Measurements from ENCODE around the gene OR7A17.

OR7A17 gene
- total RNA-seq: 0 reads per million in 2 experiments

DNA sequence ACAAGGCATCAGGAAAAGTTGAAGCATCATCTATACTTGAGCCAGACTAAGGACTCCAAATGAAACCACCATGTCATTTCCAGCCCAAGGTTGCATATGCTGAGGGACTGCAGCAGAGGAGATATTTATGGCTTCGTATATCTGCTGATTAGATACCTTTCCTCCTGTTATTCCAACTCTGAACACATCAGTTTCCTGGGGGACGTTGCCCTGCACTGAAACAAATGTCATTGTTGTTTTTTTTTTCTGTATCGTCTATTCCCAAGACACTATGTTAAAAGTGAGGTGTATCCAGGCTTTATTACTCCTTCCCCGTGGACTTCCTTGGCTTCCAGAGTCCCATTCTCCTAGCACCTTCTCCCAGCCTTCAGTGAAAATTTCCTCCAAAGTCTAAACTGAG lies at the start of gene OR7A17:
Gene OR7A17, minus strand, starts transcription at position 101 of the 400 bp plus-strand sequence. CDS start 4,777 bp downstream, outside the sequence.
- DNase-seq (ENCODE audit: low read depth): no peak

DNA sequence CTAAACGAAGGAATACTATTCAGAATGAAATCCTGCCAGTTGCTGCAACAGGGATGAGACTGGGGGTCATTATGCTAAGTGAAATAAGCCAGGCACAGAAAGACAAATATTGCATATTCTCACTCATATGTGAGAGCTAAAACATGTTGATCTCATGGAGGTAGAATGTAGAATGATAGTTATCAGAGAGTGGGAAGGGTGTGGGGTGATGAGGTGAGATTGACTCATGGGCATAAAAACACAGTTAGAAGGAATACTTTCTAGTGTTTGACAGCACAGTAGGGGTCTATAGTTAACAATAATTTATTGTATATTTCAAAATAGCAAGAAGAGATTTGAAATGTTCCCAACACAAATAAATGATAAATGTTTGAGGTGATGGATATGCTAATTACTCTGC lies 47.6 kb upstream of the OR7A17 start:
- DNase-seq (ENCODE audit: low read depth): no peak

DNA sequence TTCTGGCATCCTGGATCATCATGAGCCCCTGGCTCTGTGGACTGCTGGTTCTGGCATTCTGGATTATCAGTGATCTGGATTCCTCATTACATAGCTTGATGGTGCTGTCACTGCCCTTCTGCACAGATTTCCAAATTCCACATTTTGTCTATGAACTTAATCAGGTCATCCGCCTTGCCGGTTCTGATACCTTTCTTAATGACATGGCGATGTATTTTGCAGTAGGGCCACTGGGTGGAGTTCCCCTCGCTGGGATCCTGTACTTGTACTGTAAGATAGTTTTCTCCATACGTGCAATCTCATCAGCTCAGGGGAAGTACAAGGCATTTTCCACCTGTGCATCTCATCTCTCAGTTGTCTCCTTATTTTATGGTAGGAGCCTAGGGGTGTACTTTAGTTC lies 30.9 kb upstream of the OR7A17 start:
- no peak for DNase-seq (ENCODE audit: low read depth)

DNA sequence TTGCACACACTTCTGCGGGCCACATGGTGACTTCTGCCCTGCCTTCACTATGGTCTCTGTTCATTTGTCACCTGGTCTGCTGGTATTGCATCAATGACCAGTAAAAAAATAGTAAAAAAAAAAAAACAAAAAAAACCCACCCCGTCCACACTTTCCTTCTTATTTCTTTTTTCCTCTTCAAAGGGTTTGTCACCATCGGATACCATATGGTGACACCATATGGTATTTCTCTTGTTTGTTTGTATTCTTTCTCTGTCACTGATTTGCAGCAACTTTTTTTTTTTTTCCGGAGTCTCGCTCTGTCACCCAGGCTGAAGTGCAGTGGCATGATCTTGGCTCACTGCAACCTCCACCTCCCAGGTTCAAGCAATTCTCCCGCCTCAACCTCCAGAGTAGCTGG lies 29.2 kb upstream of the OR7A17 start:
- DNase-seq (ENCODE audit: low read depth): no peak

DNA sequence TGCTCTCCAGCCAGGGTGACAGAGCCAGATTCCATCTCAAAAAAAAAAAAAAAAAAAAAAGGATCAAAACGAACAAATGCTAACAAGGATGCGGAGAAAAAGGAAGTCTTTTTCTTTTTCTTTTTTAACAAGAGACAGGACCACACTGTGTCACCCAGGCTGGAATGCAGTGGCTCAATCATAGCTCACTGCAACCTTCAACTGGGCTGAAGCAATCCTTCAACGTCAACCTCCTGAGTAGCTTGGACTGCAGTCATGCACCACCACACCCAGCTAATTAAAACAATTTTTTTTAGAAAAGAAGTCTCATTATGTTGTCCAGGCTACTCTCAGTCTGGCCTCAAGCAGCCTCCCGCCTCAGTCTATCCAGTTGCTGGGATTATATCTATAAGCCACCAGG lies 20.8 kb upstream of the OR7A17 start:
- DNase-seq (ENCODE audit: low read depth): no peak

DNA sequence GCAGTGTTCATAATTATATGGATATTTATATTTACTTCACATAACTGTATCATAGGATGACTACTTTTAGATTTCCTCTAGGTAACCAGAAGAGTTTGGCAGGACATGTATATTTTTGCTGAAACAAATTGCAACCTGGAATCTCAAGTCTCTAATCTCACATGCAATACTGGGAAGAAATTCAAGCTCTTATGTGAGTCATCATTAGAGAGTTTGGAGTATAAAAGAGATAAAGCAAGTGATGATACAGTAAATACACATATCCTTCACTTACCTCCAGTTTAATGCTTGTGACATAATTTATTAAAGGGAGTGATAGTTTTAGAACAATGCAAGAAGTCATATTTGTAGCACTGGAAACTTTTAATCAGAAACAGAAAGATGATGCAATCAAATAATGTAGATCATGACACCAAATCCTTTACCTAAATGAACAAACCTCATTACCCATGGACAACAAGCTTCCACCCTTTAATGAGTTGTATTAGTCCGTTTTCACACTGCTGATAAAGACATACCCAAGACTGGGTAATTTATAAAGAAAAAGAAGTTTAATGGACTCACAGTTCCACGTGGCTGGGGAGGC lies 15.8 kb upstream of the OR7A17 start:
- no peak for DNase-seq (ENCODE audit: low read depth)

DNA sequence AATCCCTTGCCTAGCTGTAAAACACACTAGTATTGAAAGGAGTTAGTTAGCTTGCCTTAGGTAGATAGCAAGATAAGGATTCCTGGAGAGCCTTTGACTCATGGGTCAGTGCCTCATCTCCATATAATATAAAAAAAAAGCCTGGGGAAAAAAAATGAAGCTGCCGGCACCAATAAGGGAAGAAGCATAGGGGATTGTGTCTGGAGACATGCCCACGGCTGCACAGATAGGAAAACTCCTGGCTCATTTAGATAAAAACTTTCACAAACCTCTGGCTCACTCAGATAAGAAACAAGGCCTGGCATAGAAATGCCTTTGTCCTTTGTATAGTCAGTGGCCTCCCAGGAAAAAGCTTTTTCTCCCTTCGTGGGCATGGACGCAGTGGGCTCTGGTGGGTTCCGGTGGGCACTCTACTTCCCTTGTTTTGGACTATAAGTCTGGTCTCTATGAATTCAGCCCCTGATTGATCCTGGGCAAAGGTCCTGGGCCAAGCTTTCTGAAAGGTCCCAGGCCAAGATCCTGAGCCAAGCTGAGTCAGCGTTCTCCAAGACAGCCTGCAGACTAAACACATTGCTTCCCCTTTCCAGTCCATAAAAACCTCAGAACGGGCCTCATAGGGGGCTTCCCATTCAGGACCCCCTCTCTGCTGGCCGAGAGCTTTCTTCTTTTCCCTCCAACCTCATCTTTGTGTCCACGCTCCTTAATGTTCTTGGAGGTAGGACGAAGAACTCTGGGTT lies 4.9 kb upstream of the OR7A17 start:
- DNase-seq (ENCODE audit: low read depth): no peak

DNA sequence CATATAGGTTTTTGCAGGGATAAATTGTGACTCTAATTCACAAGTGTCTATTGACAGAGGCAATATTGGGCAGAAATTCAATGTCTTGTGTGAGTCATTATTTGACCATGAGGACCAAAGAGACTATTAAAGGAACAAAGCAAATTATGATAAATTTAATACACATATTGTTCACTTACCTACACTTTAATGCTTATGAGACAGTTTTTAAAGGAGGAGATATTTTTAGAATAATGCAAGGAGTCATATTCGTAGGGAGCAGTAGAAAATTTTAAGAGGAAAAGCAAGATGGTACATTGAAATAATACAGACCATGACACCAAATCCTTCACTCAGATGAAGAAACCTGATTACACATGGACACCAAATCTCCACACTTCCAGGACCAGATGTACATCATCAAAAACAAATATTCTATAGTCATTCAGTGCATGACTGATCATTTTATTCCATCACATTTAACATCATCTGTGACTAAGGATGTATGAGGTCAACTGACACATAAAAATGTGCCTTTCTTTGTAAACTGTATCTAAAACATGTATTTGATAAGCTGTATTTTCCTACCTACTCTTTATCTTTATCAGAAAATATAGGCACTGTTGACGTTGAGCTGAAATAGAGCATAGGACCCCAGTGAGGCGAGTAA lies 4.2 kb upstream of the OR7A17 start:
- DNase-seq (ENCODE audit: low read depth): no peak

DNA sequence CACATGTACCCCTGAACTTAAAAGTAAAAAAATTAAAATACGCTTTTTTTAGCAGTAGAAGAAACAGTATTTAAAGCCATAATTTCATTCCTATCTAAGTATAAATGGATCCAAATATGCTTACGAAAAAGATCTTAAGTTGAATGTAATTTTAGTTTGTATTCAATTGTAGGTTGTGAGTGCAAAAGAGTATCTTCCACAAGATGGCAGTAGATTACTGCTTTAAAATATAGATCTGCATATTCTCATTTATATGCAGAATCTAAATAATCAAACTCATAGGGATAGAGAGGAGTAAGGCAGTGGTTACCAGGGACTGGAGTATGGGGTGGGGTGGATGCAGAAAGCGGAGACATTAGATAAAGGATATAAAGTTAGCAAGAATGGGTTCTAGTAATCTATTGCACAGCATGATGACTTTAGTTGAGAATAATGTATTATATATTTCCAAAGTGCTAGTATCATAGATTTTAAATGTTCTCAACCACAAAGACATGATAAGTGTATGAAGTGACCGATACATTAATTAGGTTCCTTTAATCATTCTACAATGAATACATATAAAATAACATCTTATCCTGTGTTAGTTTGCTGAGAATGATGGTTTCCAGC lies 14.2 kb downstream of the OR7A17 start:
- no peak for DNase-seq (ENCODE audit: low read depth)

DNA sequence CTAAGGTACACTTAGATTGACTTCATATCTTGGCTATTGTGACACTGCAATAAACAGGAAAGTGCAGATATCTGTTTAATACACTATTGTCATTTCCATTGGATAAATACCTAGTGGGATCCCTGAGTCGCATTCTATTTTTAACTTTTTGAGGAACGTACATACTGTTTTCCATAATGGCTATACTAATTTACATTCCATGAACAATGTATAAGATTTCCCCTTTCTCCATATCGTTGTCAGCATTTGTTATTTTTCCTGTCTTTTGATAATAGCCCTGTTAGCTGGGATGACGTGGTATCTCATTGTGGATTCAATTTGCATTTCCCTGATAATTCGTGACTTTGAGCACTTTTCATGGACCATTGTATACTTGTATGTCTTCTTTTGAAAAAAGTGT lies 17.4 kb downstream of the OR7A17 start:
- no peak for DNase-seq (ENCODE audit: low read depth)

DNA sequence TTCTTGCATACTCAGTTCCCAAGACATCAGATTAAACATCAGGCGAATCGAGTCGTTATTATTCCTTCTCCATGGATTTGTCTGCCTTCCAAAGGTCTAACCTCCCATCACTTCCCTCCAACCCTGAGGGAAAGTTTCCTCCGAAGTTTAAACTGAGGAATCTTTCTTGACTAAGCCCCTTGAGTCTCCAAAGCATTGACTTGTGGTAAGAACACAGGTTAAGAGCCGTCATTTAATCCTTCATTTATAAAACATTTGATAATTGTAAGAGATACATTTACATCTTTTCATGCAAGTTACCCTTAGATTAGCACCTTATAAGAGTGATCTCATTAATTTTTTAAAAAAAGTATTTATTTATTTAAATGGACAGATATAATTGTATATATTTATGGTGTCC lies 37.1 kb downstream of the OR7A17 start, which contains the start of gene OR7A10:
Gene OR7A10, minus strand, starts transcription at position 101 of the 400 bp plus-strand sequence. CDS start 7,045 bp downstream, outside the sequence.
- DNase-seq (ENCODE audit: low read depth): no peak

DNA sequence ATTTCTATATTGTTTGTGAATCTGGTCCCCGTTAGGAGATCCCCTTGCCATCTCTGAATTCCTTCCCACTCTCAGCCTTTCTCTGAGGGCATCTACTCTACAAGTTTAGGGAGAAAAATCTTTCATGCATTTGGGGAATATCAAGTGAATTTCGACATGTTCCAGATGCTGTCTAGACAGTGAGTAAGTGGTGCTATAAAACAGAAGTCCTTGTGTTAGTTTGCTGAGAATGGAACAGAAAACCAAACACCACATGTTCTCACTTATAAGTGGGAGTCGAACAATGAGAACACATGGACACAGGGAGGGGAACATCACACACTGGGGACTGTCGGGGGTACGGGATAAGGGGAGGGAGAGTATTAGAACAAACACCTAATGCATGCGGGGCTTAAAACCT lies 42.4 kb downstream of the OR7A17 start:
- no peak for DNase-seq (ENCODE audit: low read depth)

DNA sequence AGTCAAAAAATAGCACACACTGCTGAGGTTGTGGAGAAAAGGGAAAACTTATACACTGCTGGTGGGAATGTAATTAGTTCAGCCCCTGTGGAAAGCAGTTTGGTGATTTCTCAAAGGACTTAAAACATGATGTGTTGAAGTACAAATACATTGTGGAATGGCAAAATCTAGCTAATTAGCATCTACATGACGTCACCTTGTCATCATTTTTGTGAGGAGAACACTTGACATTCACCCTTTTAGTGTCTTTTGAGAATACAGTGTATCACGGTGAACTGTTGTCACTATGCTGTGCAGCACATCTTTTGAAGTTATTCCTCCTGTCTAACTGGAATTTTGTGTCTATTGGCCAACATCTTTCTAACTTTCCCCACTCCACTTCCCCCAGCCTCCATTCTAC lies 42.8 kb downstream of the OR7A17 start:
- no peak for DNase-seq (ENCODE audit: low read depth)

DNA sequence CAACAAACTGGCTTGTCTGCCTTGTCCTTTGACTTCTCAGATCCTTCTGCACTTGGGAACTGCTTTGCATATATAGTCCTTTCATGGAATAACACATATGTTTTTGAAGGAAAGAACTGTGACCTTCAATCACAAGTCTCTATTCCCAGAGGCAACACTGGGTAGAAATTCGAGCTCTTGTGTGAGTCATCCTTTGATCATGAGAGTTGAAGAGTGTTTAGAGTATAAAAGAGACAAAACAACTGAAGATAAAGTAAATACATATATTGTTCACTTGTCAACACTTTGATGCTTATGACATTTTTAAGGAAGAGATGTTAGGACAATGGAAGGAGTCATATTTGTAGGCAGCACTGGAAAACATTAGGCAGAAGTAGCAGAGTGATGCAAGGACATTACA lies 45.7 kb downstream of the OR7A17 start:
- no peak for DNase-seq (ENCODE audit: low read depth)

DNA sequence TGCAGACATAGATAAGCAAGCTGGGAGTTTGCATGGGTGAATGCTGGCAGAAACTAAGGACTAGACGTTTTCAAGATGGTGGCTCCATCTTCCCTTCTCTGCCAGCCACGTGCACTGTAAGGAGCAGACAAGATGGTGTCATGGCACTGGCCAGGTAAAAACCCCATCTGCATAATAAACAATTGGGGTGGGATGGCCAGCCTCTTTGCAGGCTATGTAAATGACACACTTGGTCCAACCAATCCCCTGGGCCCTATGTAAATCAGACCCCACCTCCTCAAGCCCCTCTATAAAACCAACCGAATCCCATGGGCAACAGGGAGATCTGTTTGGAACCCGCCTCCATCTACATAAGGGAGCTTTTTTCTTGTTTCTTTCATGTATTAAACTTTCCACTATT lies 48.5 kb downstream of the OR7A17 start:
- DNase-seq (ENCODE audit: low read depth): no peak

DNA sequence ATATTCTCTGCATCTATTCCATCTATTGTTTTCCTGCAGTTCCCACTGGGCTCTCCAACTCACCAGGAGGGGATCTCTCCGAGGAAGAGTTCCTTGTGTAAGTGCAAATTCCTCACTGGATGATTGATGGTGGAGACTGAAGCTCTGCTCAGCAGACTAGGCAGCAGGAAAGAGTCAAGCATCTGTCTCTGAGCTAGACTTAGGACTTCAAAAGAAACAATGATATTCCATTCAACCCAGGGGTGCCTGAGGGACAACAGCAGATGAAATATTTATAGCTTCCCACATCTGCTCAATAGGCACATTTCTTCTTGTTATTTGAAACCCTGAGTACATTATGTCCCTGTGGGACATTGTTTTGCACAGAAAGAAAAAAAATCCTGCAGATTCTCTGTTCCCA lies 50.9 kb downstream of the OR7A17 start, which contains the start of the genes OR7A5 and OR7C1:
Gene OR7A5, minus strand, starts transcription at position 175 of the 400 bp plus-strand sequence. CDS start 6,944 bp downstream, outside the sequence.
Gene OR7C1, minus strand, starts transcription at position 175 of the 400 bp plus-strand sequence. CDS start 35,049 bp downstream, outside the sequence.
- no peak for DNase-seq (ENCODE audit: low read depth)

DNA sequence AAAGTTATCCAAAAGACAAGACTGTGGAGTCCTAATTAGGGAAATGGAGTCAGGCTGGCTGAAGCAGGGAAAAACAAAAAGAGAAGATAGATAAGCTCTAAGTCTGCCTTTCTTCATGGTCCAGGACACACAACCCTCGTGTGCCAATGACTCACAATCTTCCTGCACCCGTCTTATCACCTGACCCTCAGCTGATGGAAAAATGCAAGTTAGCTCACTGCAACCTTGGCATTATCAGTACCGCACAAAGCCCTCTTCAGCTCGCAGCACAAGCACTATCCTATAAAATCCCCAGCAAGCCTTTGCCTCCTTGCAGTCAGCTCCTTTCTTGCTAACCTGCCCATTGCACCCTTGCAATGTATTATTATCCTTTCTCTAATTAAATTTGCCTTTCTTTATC lies 55.2 kb downstream of the OR7A17 start:
- no peak for DNase-seq (ENCODE audit: low read depth)

Data from T follicular helper cell (primary cell).